ENCODE data around the gene EP300. TPM values are rescaled to one million over a fixed set of nuclear protein-coding genes. Genes with fewer than 3 reads are reported as not detected.

The EP300 gene
- total and polyA plus RNA-seq, 2 donors (not counting 1 experiment from before 2014, with no cell fraction given), result 9.1 to 41.0 TPM

GRCh38 chr22:41123151-41123550 lies 30.8 kb downstream of the EP300 start:
- Histone ChIP-seq H3K4me3 (replicated peaks in 1 of 4; ENCODE audit: control extremely low read depth in 1 of 4, insufficient read depth in 1 of 4, low read depth in 3 of 4, low read length in 4 of 4) (no peak overlapping the region), H3K27ac (ENCODE audit: insufficient read depth, low read length) (no peak overlapping the region), H3K4me2 (ENCODE audit: extremely low read depth, insufficient read depth, low read length) (no peak overlapping the region), H3K9me3 (ENCODE audit: control insufficient read depth, insufficient read depth, low read depth, low read length) (no peaks in the 10 kb centered on the region), H4K20me1 (ENCODE audit: control insufficient read depth, extremely low read depth, insufficient read depth, low read length) (no peaks in the 10 kb centered on the region), H3K27me3 (ENCODE audit: control insufficient read depth, insufficient read depth, low read length) (no peaks in the 10 kb centered on the region), H3K79me2 (ENCODE audit: control insufficient read depth, insufficient read depth, low read length) (peaks cover 36% of the 10 kb centered on the region), H3K9ac (ENCODE audit: insufficient read depth, low read length) (no peak overlapping the region), H2AFZ (ENCODE audit: low read length) (no peak overlapping the region), H3K4me1 (ENCODE audit: control insufficient read depth, extremely low read depth, insufficient read depth, low read length) (peaks cover 2% of the 10 kb centered on the region), H3K36me3 (ENCODE audit: control insufficient read depth, insufficient read depth, low read length) (peaks cover 17% of the 10 kb centered on the region)
- TF ChIP-seq EZH2 (IDR thresholded peaks at IDR 0.05; ENCODE audit: low read length, missing control alignments) (no peak), CTCF (conservative IDR thresholded peaks at IDR 0.05 in 1 of 2, IDR thresholded peaks at IDR 0.05 in 1 of 2; ENCODE audit: low read depth in 1 of 2, low read length in 2 of 2) (no peak)
- peak in 1 of 2 donors; percentile 53 for DNase-seq (ENCODE audit: low read depth in 2 of 2)

- Histone ChIP-seq H3K36me3 (ENCODE audit: control insufficient read depth, insufficient read depth, low read length) (peaks cover 20% of the 10 kb centered on the region), H3K79me2 (ENCODE audit: control insufficient read depth, insufficient read depth, low read length) (peaks cover 34% of the 10 kb centered on the region)
Measured at GRCh38 chr22:41124086-41124485, 31.7 kb downstream of the EP300 start.

GRCh38 chr22:41127451-41127850 lies 35.1 kb downstream of the EP300 start:
- no peak for DNase-seq (ENCODE audit: low read depth in 2 of 2)

More at GRCh38 chr22:41124086-41124485, 31.7 kb downstream of the EP300 start:
- no peak overlapping the region for H2AFZ ChIP-seq (ENCODE audit: low read length)
- no peak overlapping the region for H3K4me2 ChIP-seq (ENCODE audit: extremely low read depth, insufficient read depth, low read length)
- no peaks in the 10 kb centered on the region for H4K20me1 ChIP-seq (ENCODE audit: control insufficient read depth, extremely low read depth, insufficient read depth, low read length)
- no peak for DNase-seq (ENCODE audit: low read depth in 2 of 2)
- H3K9ac ChIP-seq (ENCODE audit: insufficient read depth, low read length), result no peak overlapping the region
- no peak overlapping the region for H3K4me3 ChIP-seq (replicated peaks in 1 of 4; ENCODE audit: control extremely low read depth in 1 of 4, insufficient read depth in 1 of 4, low read depth in 3 of 4, low read length in 4 of 4)
- no peak overlapping the region for H3K27ac ChIP-seq (ENCODE audit: insufficient read depth, low read length)
- no peaks in the 10 kb centered on the region for H3K9me3 ChIP-seq (ENCODE audit: control insufficient read depth, insufficient read depth, low read depth, low read length)
- H3K4me1 ChIP-seq (ENCODE audit: control insufficient read depth, extremely low read depth, insufficient read depth, low read length), result peaks cover 2% of the 10 kb centered on the region
- no peak for TF ChIP-seq EZH2 (IDR thresholded peaks at IDR 0.05; ENCODE audit: low read length, missing control alignments)
- TF ChIP-seq CTCF (conservative IDR thresholded peaks at IDR 0.05 in 1 of 2, IDR thresholded peaks at IDR 0.05 in 1 of 2; ENCODE audit: low read depth in 1 of 2, low read length in 2 of 2), result no peak
- no peaks in the 10 kb centered on the region for H3K27me3 ChIP-seq (ENCODE audit: control insufficient read depth, insufficient read depth, low read length)

More at GRCh38 chr22:41127451-41127850, 35.1 kb downstream of the EP300 start:
- H3K4me3 ChIP-seq (replicated peaks in 1 of 4; ENCODE audit: control extremely low read depth in 1 of 4, insufficient read depth in 1 of 4, low read depth in 3 of 4, low read length in 4 of 4), result no peak overlapping the region
- peaks cover 18% of the 10 kb centered on the region for H3K36me3 ChIP-seq (ENCODE audit: control insufficient read depth, insufficient read depth, low read length)
- H3K27ac ChIP-seq (ENCODE audit: insufficient read depth, low read length), result no peak overlapping the region
- H3K79me2 ChIP-seq (ENCODE audit: control insufficient read depth, insufficient read depth, low read length), result peaks cover 19% of the 10 kb centered on the region
- no peak overlapping the region for H2AFZ ChIP-seq (ENCODE audit: low read length)
- peaks cover 2% of the 10 kb centered on the region for H3K4me1 ChIP-seq (ENCODE audit: control insufficient read depth, extremely low read depth, insufficient read depth, low read length)
- H4K20me1 ChIP-seq (ENCODE audit: control insufficient read depth, extremely low read depth, insufficient read depth, low read length), result no peaks in the 10 kb centered on the region
- no peak overlapping the region for H3K4me2 ChIP-seq (ENCODE audit: extremely low read depth, insufficient read depth, low read length)
- H3K27me3 ChIP-seq (ENCODE audit: control insufficient read depth, insufficient read depth, low read length), result no peaks in the 10 kb centered on the region
- TF ChIP-seq EZH2 (IDR thresholded peaks at IDR 0.05; ENCODE audit: low read length, missing control alignments), result no peak
- TF ChIP-seq CTCF (conservative IDR thresholded peaks at IDR 0.05 in 1 of 2, IDR thresholded peaks at IDR 0.05 in 1 of 2; ENCODE audit: low read depth in 1 of 2, low read length in 2 of 2), result no peak
- H3K9ac ChIP-seq (ENCODE audit: insufficient read depth, low read length), result no peak overlapping the region
- H3K9me3 ChIP-seq (ENCODE audit: control insufficient read depth, insufficient read depth, low read depth, low read length), result no peaks in the 10 kb centered on the region

Data from fibroblast of lung (primary cell).